Measurements from ENCODE around the gene TRPC4AP. TPM values are rescaled to one million over a fixed set of nuclear protein-coding genes. Genes with fewer than 3 reads are reported as not detected.

Gene TRPC4AP
- total RNA-seq, 2 experiments from 2014 or later = 31.9 to 38.8 TPM

- ChIA-PET POLR2A (no interaction called here), CTCF (ENCODE audit: unreplicated experiment) (no interaction called here)
- Histone ChIP-seq H3K36me3 (ENCODE audit: insufficient read depth, low read length) (no peaks in the 10 kb centered on the region), H2AFZ (ENCODE audit: low read length) (no peak overlapping the region), H3K9me3 (ENCODE audit: low read length) (no peaks in the 10 kb centered on the region), H4K20me1 (ENCODE audit: insufficient read depth, low read length) (no peaks in the 10 kb centered on the region), H3K4me3 (ENCODE audit: low read depth, low read length, poor library complexity, severe bottlenecking) (no peak overlapping the region), H3K9me2 (ENCODE audit: insufficient read depth, low read length) (no peaks in the 10 kb centered on the region), H3K79me2 (ENCODE audit: insufficient read depth, low read depth, low read length) (no peaks in the 10 kb centered on the region), H3K4me1 (ENCODE audit: insufficient read depth, low read length, poor library complexity, severe bottlenecking) (no peaks in the 10 kb centered on the region), H3K4me2 (ENCODE audit: low read length) (no peak overlapping the region), H3K27ac (ENCODE audit: low read depth, low read length, poor library complexity, severe bottlenecking) (no peak overlapping the region)
- no peak for DNase-seq (ENCODE audit: low spot score)
- TF ChIP-seq EZH2phosphoT487 (IDR thresholded peaks at IDR 0.05; ENCODE audit: borderline replicate concordance, low read depth, low read length) = no peak
- TF ChIP-seq, protein P1, sequence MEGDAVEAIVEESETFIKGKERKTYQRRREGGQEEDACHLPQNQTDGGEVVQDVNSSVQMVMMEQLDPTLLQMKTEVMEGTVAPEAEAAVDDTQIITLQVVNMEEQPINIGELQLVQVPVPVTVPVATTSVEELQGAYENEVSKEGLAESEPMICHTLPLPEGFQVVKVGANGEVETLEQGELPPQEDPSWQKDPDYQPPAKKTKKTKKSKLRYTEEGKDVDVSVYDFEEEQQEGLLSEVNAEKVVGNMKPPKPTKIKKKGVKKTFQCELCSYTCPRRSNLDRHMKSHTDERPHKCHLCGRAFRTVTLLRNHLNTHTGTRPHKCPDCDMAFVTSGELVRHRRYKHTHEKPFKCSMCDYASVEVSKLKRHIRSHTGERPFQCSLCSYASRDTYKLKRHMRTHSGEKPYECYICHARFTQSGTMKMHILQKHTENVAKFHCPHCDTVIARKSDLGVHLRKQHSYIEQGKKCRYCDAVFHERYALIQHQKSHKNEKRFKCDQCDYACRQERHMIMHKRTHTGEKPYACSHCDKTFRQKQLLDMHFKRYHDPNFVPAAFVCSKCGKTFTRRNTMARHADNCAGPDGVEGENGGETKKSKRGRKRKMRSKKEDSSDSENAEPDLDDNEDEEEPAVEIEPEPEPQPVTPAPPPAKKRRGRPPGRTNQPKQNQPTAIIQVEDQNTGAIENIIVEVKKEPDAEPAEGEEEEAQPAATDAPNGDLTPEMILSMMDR (conservative IDR thresholded peaks at IDR 0.05; ENCODE audit: low read length) = no peak
- intact Hi-C loops (cut with micrococcal nuclease; ENCODE audit: unreplicated experiment) = no loop called here
- BruUV-seq (replicated peaks) = no TSS peak
Measured at GRCh38 chr20:34989670-34990069, 102.9 kb downstream of the TRPC4AP start.

- no peak overlapping the region for H3K27ac ChIP-seq (ENCODE audit: low read depth, low read length, poor library complexity, severe bottlenecking)
- no TSS peak for BruUV-seq (replicated peaks)
- CTCF ChIA-PET (ENCODE audit: unreplicated experiment) = no interaction called here
Measured at GRCh38 chr20:34989118-34989517, 103.5 kb downstream of the TRPC4AP start.

DNA sequence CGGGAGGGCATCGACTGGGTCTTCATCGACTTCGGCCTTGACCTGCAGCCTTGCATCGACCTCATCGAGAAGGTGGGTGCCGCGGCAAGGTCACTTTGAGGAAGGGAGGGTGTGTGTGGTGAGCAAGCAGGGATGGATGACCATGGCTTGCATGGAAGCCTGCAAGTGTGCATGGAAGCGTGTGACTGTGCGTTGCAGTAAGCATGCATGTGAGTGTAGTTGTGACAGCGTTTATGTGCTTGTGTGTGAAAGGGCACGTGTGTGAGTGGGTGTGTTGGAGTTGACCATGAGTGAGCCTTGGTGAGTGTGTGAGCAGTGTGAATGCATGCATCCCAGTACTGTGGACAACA lies 104.4 kb downstream of the TRPC4AP start:
- CTCF ChIA-PET (ENCODE audit: unreplicated experiment) = no interaction called here

More at GRCh38 chr20:34989118-34989517, 103.5 kb downstream of the TRPC4AP start:
- Histone ChIP-seq H2AFZ (ENCODE audit: low read length) (no peak overlapping the region), H3K79me2 (ENCODE audit: insufficient read depth, low read depth, low read length) (no peaks in the 10 kb centered on the region), H3K36me3 (ENCODE audit: insufficient read depth, low read length) (no peaks in the 10 kb centered on the region), H3K4me3 (ENCODE audit: low read depth, low read length, poor library complexity, severe bottlenecking) (no peak overlapping the region), H3K4me1 (ENCODE audit: insufficient read depth, low read length, poor library complexity, severe bottlenecking) (no peaks in the 10 kb centered on the region), H4K20me1 (ENCODE audit: insufficient read depth, low read length) (no peaks in the 10 kb centered on the region), H3K9me3 (ENCODE audit: low read length) (no peaks in the 10 kb centered on the region), H3K9me2 (ENCODE audit: insufficient read depth, low read length) (no peaks in the 10 kb centered on the region), H3K4me2 (ENCODE audit: low read length) (no peak overlapping the region)
- TF ChIP-seq, protein P1 (conservative IDR thresholded peaks at IDR 0.05; ENCODE audit: low read length) = no peak
- no peak for TF ChIP-seq EZH2phosphoT487 (IDR thresholded peaks at IDR 0.05; ENCODE audit: borderline replicate concordance, low read depth, low read length)
- POLR2A ChIA-PET = no interaction called here
- intact Hi-C loops (cut with micrococcal nuclease; ENCODE audit: unreplicated experiment) = no loop called here
- DNase-seq (ENCODE audit: low spot score) = no peak

More for the DNA sequence above, 104.4 kb downstream of the TRPC4AP start:
- H3K27ac ChIP-seq (ENCODE audit: low read depth, low read length, poor library complexity, severe bottlenecking) = no peak overlapping the region
- no peak for DNase-seq (ENCODE audit: low spot score)
- TF ChIP-seq, protein P1 (conservative IDR thresholded peaks at IDR 0.05; ENCODE audit: low read length) = no peak
- TF ChIP-seq EZH2phosphoT487 (IDR thresholded peaks at IDR 0.05; ENCODE audit: borderline replicate concordance, low read depth, low read length) = no peak
- H3K36me3 ChIP-seq (ENCODE audit: insufficient read depth, low read length) = no peaks in the 10 kb centered on the region
- H3K79me2 ChIP-seq (ENCODE audit: insufficient read depth, low read depth, low read length) = no peaks in the 10 kb centered on the region
- H3K9me3 ChIP-seq (ENCODE audit: low read length) = no peaks in the 10 kb centered on the region
- H4K20me1 ChIP-seq (ENCODE audit: insufficient read depth, low read length) = no peaks in the 10 kb centered on the region
- POLR2A ChIA-PET = no interaction called here
- intact Hi-C loops (cut with micrococcal nuclease; ENCODE audit: unreplicated experiment) = no loop called here
- BruUV-seq (replicated peaks) = no TSS peak
- H3K9me2 ChIP-seq (ENCODE audit: insufficient read depth, low read length) = no peaks in the 10 kb centered on the region
- no peak overlapping the region for H2AFZ ChIP-seq (ENCODE audit: low read length)
- H3K4me2 ChIP-seq (ENCODE audit: low read length) = no peak overlapping the region
- H3K4me1 ChIP-seq (ENCODE audit: insufficient read depth, low read length, poor library complexity, severe bottlenecking) = no peaks in the 10 kb centered on the region
- no peak overlapping the region for H3K4me3 ChIP-seq (ENCODE audit: low read depth, low read length, poor library complexity, severe bottlenecking)

Measured in OCI-LY7 (cell line).